IMR-90 (cell line): Measurements from ENCODE around the gene ATIC. TPM values are rescaled to one million over a fixed set of nuclear protein-coding genes. Genes with fewer than 3 reads are reported as not detected.

Source experiments
- polyA plus RNA-seq, 3 experiments: library from polyadenylated mRNA; depleted of rRNA; stranded (reverse); fragments of >200 nt; gene quantifications; 2 replicates each; pipeline ENCODE4 v1.2.3, GENCODE V29; 2012; ENCODE audit warnings: low replicate concordance in 1 of 3
- total RNA-seq: library from RNA; depleted of rRNA; stranded (reverse); fragments of >200 nt; gene quantifications from 2 replicates; pipeline ENCODE4 v1.2.3, GENCODE V29; 2012; rRNA removed

The ATIC gene
- total and polyA plus RNA-seq, 2 of the 4 experiments (the other 2 are of a cell fraction), result 30.5 to 101 TPM

Other genes starting within 250 kb of the ATIC start
- under 0.01 TPM in 2 replicates for gene ABCA12, start 173.4 kb upstream of the ATIC start, total RNA-seq
- gene ABCA12, start 173.4 kb upstream of the ATIC start, polyA plus RNA-seq (2012; rRNA removed), result not detected in 2 replicates
- 7,693 and 8,243 TPM in 2 replicates for gene FN1, start 124.0 kb downstream of the ATIC start, total RNA-seq
- gene FN1, start 124.0 kb downstream of the ATIC start, polyA plus RNA-seq (2012; rRNA removed), result 11,046 and 13,004 TPM in 2 replicates